Measurements from ENCODE around the gene LLGL2.

DNA sequence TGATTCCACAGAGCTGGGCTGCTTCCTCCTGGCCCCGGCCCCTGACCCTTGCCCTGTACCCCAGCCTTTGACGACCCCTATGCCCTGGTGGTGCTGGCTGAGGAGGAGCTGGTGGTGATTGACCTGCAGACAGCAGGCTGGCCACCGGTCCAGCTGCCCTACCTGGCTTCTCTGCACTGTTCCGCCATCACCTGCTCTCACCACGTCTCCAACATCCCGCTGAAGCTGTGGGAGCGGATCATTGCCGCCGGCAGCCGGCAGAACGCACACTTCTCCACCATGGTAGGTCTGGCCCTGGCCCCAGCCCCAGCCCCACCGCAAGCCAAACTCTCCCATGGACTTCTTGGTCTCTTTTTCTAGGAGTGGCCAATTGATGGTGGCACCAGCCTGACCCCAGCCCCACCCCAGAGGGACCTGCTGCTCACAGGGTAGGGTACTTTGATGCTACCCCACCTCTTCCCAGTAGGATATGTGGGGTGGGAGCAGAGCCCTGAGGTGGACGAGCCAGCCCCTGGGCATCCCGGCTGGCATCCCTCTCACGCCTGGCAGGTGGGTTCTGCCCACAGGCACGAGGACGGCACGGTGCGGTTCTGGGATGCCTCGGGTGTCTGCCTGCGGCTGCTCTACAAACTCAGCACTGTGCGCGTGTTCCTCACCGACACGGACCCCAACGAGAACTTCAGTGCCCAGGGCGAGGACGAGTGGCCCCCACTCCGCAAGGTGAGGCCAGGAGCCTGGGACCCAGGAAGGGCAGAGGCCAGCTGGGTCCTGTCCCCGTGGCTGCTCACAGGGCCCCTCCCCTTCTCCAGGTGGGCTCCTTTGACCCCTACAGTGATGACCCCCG is 43.1 kb downstream of the LLGL2 start:
- TF ChIP-seq, protein P1, sequence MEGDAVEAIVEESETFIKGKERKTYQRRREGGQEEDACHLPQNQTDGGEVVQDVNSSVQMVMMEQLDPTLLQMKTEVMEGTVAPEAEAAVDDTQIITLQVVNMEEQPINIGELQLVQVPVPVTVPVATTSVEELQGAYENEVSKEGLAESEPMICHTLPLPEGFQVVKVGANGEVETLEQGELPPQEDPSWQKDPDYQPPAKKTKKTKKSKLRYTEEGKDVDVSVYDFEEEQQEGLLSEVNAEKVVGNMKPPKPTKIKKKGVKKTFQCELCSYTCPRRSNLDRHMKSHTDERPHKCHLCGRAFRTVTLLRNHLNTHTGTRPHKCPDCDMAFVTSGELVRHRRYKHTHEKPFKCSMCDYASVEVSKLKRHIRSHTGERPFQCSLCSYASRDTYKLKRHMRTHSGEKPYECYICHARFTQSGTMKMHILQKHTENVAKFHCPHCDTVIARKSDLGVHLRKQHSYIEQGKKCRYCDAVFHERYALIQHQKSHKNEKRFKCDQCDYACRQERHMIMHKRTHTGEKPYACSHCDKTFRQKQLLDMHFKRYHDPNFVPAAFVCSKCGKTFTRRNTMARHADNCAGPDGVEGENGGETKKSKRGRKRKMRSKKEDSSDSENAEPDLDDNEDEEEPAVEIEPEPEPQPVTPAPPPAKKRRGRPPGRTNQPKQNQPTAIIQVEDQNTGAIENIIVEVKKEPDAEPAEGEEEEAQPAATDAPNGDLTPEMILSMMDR (conservative IDR thresholded peaks at IDR 0.05), result no peak
- TF ChIP-seq ZFX (IDR thresholded peaks at IDR 0.05), result no peak
